Forelimb muscle (tissue), 1 donor: ENCODE data around the gene ATP10A. TPM values are rescaled to one million over a fixed set of nuclear protein-coding genes. Genes with fewer than 3 reads are reported as not detected.

Experiments
- DNase-seq: peaks from one replicate; pipeline ENCODE4 v3.0.0-alpha.2; 2013; ENCODE audit warnings: low read depth
- polyA plus RNA-seq: library from polyadenylated mRNA; unstranded; fragments of 120-200 nt; gene quantifications from one replicate; pipeline ENCODE4 v1.2.1, GENCODE V29; 2013; ENCODE audit not compliant: insufficient read length

Gene ATP10A
- polyA plus RNA-seq, 1 donor: 2.9 TPM

DNA sequence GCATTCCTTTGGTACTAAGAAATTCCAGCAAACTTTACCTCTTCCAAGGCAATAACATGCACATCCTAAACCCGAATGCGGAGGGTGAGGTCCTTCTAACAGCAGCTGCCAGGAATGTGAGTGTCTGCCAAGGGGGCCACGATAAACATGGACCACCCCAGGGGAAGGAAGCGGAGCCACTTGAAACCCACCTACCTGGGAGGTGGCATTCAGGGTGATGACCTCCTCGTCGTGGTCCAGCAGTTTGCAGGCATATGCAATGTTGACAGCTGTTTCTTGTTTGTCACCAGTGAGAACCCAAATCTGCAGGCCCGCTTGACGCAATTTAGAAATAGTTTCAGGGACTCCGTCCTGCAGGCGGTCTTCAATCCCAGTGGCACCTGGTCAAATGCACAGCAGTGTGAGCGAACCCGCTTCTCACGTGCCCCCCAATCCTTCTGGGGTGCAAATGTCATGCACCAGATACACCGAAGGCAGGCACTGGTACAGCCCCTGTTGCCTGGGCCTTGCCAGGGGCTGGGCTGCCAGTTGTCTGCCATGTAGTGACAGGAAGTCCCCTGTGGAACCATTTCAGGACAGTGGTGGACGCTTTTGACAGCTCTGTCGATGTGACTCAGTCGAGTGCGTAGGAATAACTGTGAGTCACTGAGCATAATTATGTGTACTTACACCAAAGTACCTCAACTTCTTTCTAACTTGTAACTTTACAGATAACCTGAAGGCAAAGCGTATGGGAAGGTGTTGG lies 161.2 kb downstream of the ATP10A start:
- DNase-seq: no peak

DNA sequence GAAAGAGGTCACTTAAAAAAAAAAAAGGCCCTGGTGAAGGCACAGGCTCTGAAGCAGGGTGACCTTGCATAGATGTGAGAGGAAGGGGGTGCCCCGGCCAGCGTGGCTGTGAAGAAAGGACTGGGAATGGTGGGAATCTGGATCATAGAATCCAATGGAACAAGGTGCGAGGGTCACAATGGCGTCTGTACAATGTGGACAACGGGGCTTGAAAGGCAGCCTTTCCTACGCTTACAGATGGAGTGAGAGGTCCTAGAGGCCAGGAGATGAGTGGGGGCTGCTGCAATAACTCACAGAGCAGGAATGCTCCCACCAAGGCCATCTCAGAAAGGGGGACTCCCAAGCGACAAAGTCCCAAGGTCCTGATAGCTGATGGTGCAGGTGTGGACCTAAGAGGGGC lies 162.2 kb downstream of the ATP10A start:
- DNase-seq: no peak

DNA sequence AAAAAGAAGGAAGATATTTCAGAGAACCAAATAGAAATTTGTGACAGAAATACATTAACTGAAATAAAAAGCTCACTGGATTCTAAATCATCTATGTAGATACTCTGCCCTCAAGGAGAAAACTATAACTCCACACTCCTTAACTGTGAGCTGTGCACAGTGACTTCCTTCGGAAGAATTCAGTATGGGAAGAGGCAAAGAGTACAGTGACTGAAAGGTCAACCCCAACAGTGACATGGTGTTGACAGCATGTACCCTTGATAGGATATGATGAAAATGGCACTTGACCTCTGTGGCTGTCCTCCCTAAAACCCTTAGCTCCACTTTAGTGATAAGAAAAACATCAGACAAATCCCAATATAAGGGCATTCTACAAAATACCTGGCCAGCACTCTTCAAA lies 165.5 kb downstream of the ATP10A start:
- DNase-seq: no peak

GRCh38 chr15:25695875-25696760 lies 167.0 kb downstream of the ATP10A start:
- DNase-seq: no peak

DNA sequence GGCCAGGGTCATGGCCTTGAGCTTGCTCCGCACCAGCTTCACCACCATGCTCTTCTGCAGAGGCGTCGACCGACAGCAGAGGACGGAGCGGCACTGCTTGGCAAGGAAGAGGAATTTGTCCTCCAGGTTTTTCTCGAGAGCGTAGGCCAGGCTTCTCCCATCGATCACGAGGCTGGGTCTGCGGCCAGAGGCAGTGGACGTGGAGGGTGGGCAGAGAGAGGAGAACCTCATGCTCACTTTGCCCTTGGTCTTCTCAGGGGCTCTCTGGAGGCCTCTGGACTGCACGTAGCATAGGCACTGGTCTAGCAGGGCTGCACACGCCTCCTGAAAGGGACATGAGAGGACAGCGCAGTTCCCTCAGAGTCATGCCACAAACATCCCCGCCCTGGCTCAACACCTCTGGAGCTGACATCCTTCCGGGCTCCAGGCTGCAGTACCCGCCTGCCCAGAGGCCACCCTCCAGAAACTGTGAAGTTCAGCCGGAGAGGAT lies 168.3 kb downstream of the ATP10A start:
- no peak for DNase-seq

- DNase-seq: no peak
Measured at GRCh38 chr15:25694239-25694584, 168.9 kb downstream of the ATP10A start.

- DNase-seq: no peak
Measured at GRCh38 chr15:25693321-25694238, 169.5 kb downstream of the ATP10A start.

DNA sequence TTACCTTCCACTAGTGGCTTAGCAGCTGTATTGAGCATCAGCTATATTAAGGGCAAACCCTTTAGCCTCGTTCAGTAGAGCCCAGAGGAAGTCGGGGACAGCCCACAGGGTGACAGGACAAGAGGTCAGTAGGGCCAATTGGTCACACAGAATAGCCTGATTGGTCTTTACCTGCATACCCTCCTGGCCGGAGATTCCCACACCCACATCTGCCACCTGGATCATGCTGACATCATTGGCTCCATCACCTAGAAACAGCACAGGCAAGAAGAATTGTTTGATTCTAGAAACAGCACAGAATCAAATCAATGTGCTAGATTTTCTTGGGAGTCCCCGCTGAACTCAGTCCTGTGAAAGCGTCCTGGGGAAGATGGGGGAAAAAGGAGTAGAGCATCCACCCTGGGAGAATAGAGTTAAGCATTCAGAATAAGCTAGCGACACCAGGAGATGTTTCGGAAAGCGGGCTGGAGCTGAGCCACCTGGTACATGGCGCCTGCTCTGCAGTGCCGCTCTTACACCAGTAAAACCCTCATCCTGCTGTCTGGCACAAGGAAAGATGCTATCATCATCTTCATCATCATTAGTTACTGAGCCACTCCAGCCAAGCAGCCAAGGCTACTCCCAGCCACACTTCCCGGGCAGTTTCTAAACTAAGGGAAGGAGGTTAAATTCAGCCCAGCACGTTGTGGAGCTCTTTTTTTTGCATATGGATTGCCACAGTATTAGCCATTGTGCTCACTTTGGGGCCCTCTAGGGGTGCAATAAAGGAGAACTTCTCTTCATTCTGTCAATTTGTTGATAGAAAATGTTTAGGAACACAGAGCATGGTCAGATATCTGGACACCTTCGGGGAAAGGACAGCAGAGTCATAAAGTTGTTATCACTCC lies 171.3 kb downstream of the ATP10A start:
- no peak for DNase-seq

GRCh38 chr15:25690673-25691543 lies 172.2 kb downstream of the ATP10A start:
- DNase-seq: no peak

DNA sequence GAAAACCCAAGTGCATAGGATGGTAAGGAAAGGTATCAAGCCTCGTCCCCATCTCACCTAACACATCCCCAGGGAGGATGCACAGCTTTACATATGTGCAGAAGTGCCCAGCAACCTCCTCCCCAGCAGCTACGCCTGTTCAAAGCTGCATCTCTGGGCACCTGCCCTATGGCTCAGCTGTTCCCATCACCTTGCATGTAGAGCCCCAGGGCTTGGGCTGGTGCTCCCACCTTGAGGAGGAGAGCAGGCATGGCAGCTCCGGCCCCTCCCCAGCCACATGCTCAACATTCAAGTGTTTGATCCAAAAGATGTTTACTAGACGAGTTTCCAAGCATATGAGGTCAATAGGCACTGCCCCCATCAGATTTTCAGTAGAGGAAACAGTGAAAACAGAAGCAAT lies 173.5 kb downstream of the ATP10A start:
- DNase-seq: no peak

- DNase-seq: no peak
Measured at GRCh38 chr15:25688166-25688565, 175.0 kb downstream of the ATP10A start.

- no peak for DNase-seq
Measured at GRCh38 chr15:25687689-25688088, 175.4 kb downstream of the ATP10A start.

DNA sequence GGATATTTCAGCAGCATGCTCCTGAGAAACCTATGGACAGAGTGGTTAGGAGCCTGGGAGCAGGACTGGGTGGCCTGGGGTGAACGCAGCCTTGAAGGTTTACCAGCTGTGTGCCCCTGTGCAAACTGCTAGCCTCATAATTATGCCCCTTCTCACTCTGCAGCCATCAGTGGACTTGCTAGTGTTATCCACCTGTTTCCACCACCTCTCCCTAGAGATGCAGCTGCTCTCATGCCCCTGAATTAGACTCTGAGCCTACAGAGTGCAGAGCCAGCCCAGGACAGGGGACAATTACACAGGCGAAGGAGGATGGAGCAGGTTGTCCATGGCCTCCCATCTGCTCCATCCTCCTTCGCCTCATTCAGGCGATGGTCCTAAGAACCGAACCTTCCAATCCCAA lies 175.9 kb downstream of the ATP10A start:
- no peak for DNase-seq

- DNase-seq: no peak
Measured at GRCh38 chr15:25686780-25687179, 176.3 kb downstream of the ATP10A start.

GRCh38 chr15:25684521-25685431 lies 178.4 kb downstream of the ATP10A start:
- no peak for DNase-seq

- DNase-seq: no peak
Measured at GRCh38 chr15:25683911-25684310, 179.2 kb downstream of the ATP10A start.

DNA sequence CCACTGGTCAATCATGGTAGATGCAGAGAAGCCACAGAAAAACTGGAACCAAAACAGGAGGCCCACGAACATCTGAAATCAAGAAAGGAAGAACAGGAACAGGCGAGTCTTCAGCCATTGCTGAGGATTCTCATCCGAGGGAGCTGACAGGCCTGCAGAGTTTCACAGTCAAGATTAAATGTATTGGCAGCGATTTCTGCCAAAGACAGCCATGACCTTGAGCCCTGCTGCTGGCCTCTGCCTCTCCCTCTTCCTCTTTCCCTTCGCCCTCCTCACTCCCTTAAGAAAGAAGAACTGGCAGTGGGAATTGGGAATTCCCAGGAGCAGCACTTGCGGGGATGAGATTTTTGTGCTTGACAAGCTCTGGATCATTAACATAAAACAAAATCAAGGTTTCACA lies 179.7 kb downstream of the ATP10A start:
- DNase-seq: no peak

- DNase-seq: no peak
Measured at GRCh38 chr15:25682340-25682739, 180.8 kb downstream of the ATP10A start.

DNA sequence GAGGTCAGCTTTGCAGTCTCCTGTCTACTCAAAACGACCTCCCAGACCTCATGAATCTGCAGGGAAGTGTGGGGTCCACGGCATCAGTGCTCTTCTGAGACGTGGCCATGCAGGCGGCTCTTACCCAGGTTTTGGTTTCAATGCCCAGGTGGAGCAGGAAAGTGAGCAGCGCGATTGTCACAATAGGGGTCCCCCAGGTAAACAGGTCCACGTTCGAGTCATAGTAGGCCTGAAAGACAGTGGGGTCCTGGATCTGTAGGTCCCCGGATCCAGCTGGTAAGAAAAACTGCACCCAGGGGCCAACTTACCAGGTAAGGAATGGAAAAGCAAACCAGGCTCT lies 182.5 kb downstream of the ATP10A start:
- no peak for DNase-seq
